Skeletal muscle tissue (tissue), 4 donors: Measurements from ENCODE around the gene TNFAIP8L3. TPM values are rescaled to one million over a fixed set of nuclear protein-coding genes. Genes with fewer than 3 reads are reported as not detected.
"Not testable (repeated sequence)": the region's sequence is repeated elsewhere in the genome, so short reads cannot be mapped to it uniquely, and the experiment has no call there.

ENCODE experiments used
- H3K27ac ChIP-seq: one replicate; pipeline ENCODE4 v1.7.0; 2013; ENCODE audit warnings: mild to moderate bottlenecking, low read depth, low read length, inconsistent platforms
- H3K27me3 ChIP-seq, 3 donors: one replicate each; pipeline ENCODE4 v1.7.0; 2013; ENCODE audit warnings: low read length in 3 of 3; ENCODE audit not compliant: control insufficient read depth in 3 of 3, insufficient read depth in 3 of 3
- H3K36me3 ChIP-seq, 3 donors: one replicate each; pipeline ENCODE4 v1.7.0; 2013; ENCODE audit warnings: low read length in 3 of 3; ENCODE audit not compliant: control insufficient read depth in 3 of 3, insufficient read depth in 3 of 3
- H3K4me1 ChIP-seq, 3 donors: one replicate each; pipeline ENCODE4 v1.7.0; 2013; ENCODE audit warnings: low read length in 3 of 3, mild to moderate bottlenecking in 3 of 3; ENCODE audit not compliant: control insufficient read depth in 3 of 3, insufficient read depth in 3 of 3
- H3K4me3 ChIP-seq, 3 donors: one replicate each; pipeline ENCODE4 v1.7.0; 2013; ENCODE audit warnings: low read length in 3 of 3
- H3K9ac ChIP-seq, 3 donors: one replicate each; pipeline ENCODE4 v1.7.0; 2013; ENCODE audit warnings: low read length in 3 of 3, mild to moderate bottlenecking in 3 of 3, moderate library complexity in 2 of 3, low read depth in 1 of 3
- H3K9me3 ChIP-seq, 3 donors: one replicate each; pipeline ENCODE4 v1.7.0; 2013; ENCODE audit warnings: low read length in 3 of 3; ENCODE audit not compliant: control insufficient read depth in 3 of 3
- total RNA-seq: library from RNA; depleted of rRNA; stranded (reverse); fragments of >200 nt; gene quantifications from one replicate; pipeline ENCODE4 v1.2.3, GENCODE V29; 2014
- donor health status: Osteomylitis.

The TNFAIP8L3 gene
- total RNA-seq, 1 donor from 2014 or later: 2.1 TPM

DNA sequence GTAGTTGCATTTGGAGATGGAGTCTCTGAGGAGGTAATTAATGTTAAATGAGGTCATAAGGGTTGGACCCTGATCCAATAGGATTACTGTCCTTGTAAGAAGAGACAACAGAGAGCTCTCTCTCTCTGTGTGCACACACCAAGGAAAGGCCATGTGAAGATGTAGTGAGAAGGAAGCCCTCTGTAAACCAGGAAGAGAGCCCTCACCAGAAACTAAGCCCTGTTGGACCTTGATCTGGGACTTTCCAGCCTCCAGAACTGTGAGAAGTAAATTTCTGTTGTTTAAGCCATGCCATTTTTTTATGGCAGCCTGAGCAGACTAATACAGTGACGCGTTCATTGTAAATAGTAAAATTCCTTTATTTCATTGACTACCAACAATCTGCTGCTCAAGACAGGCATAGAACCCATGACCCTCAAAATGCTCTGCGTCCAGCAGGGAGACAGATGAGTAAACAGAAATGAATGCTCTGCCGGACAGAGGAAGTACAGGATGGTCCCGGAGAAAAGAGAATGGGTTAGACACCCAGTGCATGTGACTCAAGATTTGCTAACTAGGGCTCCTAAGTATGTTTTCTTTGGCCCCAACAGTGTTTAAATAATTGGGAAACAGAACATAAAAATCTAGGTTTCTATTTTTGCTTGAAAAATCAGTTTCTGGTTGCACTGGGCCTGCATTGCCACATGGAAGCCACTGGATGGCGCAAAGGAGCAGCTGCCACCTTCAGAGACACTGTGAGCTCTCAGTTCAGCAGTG, 37.9 kb upstream of the TNFAIP8L3 start:
- H3K27ac ChIP-seq: no peak overlapping the region

DNA sequence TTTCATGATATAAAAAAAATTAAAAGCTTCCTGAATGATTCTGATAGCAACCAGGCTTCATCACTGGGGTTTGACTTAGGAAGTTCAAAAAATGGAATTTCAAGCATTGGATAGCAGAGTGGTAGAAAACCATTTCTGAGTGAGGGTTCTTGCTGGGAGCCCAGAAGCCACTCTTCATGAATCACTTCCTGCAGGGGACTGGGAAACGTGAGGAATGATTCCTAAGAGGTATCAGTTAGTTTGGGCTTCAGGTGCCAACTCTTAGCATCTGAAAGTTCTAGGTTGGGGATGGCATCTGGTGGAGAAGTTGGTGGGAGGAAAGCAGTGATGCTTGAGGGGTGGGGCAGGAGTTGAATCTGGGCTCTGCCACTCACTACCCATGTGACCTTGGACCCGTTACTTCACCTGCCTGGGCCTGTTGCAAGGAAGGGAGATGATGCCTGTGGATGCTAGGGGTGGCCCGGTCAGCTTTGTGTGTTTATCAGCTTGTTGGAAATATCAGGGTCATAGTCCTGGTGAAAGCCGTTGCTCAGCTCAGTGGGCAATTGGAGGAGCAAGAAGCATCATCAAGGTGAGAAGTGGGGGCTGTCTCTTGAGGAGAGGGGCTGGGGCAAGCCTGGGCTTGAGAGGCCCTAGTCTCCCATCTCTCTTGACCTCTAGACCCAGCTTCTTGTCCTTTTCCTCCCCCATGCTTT, 37.0 kb upstream of the TNFAIP8L3 start:
- Histone ChIP-seq H3K9ac (no peak overlapping the region), H3K4me3 (no peak overlapping the region), H3K36me3 (no peaks in the 10 kb centered on the region), H3K27ac (no peak overlapping the region), H3K4me1 (peaks cover 0 to 3% (median 0%) of the 10 kb centered on the region in 3 donors), H3K9me3 (no peaks in the 10 kb centered on the region), H3K27me3 (no peaks in the 10 kb centered on the region)

More for the DNA sequence above, 37.9 kb upstream of the TNFAIP8L3 start:
- no peak overlapping the region for H3K4me3 ChIP-seq
- no peak overlapping the region for H3K9ac ChIP-seq
- H3K27me3 ChIP-seq: no peaks in the 10 kb centered on the region
- no peaks in the 10 kb centered on the region for H3K36me3 ChIP-seq
- H3K9me3 ChIP-seq: no peaks in the 10 kb centered on the region
- peaks cover 0 to 3% (median 0%) of the 10 kb centered on the region in 3 donors for H3K4me1 ChIP-seq

DNA sequence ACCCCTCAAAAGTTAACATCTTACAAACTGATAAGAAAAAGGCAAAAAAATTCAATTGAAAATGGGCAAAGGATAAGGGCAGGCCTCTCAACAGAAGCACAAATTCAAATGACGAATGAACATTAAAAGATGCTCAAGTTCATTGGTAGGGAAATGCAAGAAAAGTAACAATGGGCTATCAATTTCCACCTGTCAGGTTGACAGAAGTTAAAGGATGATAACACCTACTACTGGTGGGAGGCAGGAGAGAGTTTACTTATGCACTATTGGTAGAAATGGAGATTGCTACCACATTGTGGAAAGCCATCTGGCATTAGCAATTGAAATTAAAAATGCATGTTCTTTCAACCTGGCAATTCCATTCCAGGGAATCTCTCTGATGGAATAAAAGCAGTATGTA, 35.6 kb upstream of the TNFAIP8L3 start:
- no peak overlapping the region for H3K27ac ChIP-seq
- H3K36me3 ChIP-seq: no peaks in the 10 kb centered on the region
- peaks cover 0 to 3% (median 0%) of the 10 kb centered on the region in 3 donors for H3K4me1 ChIP-seq
- H3K9me3 ChIP-seq: no peaks in the 10 kb centered on the region
- no peak overlapping the region for H3K9ac ChIP-seq
- H3K27me3 ChIP-seq: no peaks in the 10 kb centered on the region
- H3K4me3 ChIP-seq: no peak overlapping the region

DNA sequence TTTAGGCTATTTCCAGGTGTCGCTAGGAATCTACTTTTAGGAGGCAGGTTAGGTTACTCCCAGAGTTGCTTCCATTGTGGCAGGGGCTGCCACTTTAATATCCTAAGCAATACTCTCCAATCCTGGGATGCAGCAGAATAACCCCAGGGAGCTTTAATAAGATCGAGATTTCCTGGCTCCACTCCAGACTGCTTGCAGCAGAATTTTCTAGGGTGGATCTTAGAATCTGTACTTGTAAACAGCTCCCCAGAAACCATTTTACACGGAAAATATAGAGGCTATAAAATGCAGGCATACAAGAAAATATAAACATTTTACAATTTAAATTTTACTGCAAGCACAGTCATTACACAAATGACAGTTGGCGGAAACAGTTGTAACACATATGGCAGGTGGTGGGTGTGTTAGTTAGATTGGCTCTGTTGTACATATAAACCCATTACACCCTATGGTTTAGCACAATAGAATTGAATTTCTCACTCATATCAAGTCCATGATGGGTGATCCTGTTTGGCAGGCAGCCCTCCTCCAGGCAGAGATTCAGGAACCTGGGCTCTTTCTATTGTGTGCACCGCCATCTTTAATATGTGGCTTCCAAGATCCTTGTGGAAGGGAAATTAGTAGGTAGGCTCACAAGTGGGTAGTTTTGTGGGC, 35.0 kb upstream of the TNFAIP8L3 start:
- H3K27ac ChIP-seq: no peak overlapping the region

DNA sequence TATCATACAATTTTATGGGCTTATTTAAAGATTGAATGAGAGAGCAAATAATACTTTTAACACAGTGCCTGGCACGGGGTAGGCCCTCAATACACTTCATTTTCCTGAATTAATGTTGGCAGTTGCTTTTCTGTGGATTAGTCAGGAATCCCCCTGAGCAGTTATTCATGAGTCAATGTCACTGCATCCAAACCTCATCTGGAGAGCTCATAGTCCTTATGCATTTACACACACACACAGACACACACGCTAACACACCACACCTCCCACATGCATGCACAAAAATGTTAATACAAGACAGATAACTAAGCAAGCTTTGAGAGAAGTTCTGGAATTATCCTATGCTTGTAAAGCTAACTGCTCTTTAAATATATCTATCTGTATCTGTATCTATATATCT, 34.0 kb upstream of the TNFAIP8L3 start:
- Histone ChIP-seq H3K27me3 (no peaks in the 10 kb centered on the region), H3K4me1 (peaks cover 0 to 3% (median 0%) of the 10 kb centered on the region in 3 donors), H3K9ac (no peak overlapping the region), H3K9me3 (no peaks in the 10 kb centered on the region), H3K4me3 (no peak overlapping the region), H3K27ac (no peak overlapping the region), H3K36me3 (no peaks in the 10 kb centered on the region)

More for the DNA sequence above, 35.0 kb upstream of the TNFAIP8L3 start:
- H3K36me3 ChIP-seq: no peaks in the 10 kb centered on the region
- peaks cover 0 to 3% (median 0%) of the 10 kb centered on the region in 3 donors for H3K4me1 ChIP-seq
- H3K9me3 ChIP-seq: no peaks in the 10 kb centered on the region
- no peak overlapping the region for H3K9ac ChIP-seq
- H3K27me3 ChIP-seq: no peaks in the 10 kb centered on the region
- no peak overlapping the region for H3K4me3 ChIP-seq

DNA sequence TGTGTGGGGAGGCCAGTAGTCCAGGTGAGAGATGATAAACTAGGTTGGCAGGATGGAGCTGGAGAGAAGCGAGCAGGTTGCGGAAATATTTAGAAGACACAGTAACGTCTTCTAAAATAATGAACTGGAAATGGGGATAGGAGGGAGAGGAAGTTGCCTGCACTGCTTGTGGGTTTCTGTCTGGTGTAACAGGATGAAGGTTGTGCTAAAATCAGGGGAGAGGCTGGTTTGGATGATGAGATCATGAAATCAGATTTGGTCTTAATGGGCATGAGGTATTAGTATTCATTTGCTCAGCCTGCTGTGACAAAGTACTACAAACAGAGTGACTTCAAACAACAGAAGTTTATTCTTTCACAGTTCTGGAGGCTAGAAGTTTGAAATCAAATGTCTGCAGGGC, 32.1 kb upstream of the TNFAIP8L3 start:
- Histone ChIP-seq H3K27ac (no peak overlapping the region), H3K9ac (no peak overlapping the region), H3K9me3 (peaks cover 0 to 2% (median 0%) of the 10 kb centered on the region in 3 donors), H3K27me3 (no peaks in the 10 kb centered on the region), H3K4me3 (no peak overlapping the region), H3K36me3 (no peaks in the 10 kb centered on the region), H3K4me1 (no peaks in the 10 kb centered on the region)

DNA sequence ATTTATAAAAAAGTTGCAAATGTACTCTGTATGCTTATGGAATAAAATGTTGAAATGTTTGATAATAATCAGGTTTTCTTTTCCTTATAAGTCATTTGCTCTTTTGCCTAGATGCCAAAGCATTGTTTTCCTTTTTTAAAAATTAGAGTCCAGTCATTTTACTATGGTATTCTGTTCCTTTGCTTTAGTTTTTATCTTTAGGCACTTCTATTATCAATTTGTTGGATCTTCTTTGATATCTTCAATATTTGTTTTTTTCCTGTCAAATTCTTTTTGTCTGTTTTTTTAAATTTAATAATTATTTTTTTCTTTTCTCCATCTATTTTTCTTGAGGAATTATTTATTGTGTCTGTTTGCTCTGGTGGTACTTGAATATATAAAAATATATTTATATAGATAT, 28.3 kb upstream of the TNFAIP8L3 start:
- not testable (repeated sequence) for H3K4me1 ChIP-seq, H3K4me3 ChIP-seq

DNA sequence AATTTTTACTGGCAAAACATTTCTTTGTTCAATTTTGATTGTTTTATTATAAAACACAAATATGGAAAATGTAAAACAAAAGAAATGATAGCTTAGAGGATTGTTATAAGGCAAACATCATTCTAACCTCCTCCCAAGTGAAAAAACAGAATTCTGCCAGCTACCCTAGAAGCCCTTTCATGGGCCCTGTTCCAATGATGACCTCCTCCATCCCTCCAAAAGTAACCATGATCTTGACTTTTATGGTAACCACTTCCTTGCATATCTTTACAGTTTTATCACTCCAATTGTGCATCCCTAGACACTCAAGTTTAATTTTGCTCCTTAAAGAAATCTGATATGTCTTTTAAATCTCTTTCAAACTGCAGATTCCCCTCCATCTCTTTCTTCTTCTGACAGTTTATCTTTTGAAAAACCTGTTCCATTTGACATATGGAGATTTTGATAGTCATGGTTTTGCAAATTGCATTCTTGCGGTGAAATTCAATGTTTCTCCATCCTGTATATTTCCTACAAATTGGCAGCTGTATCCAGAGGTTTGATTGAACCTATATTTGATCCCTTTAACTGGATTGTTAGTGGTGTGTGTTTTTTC, 27.0 kb upstream of the TNFAIP8L3 start:
- H3K9ac ChIP-seq: no peak overlapping the region

More for the DNA sequence above, 28.3 kb upstream of the TNFAIP8L3 start:
- H3K27me3 ChIP-seq, H3K27ac ChIP-seq, H3K9me3 ChIP-seq, H3K36me3 ChIP-seq, H3K9ac ChIP-seq: not testable (repeated sequence)

DNA sequence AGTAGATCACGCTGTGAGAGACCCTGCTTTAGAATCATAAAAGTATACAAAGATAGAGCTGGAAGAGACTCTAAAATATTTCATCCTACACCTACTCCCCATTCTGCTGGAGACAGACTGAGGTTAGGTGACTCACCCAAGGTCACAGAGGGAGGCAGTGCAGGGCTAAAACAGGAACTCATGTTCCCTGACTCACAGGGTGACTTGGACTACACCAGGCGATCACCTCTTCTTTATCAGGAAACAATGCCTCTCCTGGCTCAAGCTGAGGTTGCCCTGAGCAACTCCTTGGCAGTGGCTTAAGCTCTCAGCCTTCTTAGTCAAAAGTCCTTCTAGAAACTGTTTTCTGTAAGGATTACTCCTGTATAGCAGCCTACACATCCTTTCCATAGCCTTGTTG, 26.4 kb upstream of the TNFAIP8L3 start:
- Histone ChIP-seq H3K36me3 (no peaks in the 10 kb centered on the region), H3K27me3 (no peaks in the 10 kb centered on the region), H3K9me3 (peaks cover 0 to 2% (median 0%) of the 10 kb centered on the region in 3 donors), H3K27ac (no peak overlapping the region), H3K9ac (no peak overlapping the region), H3K4me3 (no peak overlapping the region), H3K4me1 (no peaks in the 10 kb centered on the region)

More for the DNA sequence above, 27.0 kb upstream of the TNFAIP8L3 start:
- H3K27me3 ChIP-seq: no peaks in the 10 kb centered on the region
- H3K4me1 ChIP-seq: no peaks in the 10 kb centered on the region
- H3K36me3 ChIP-seq: no peaks in the 10 kb centered on the region
- H3K4me3 ChIP-seq: no peak overlapping the region
- peaks cover 0 to 2% (median 0%) of the 10 kb centered on the region in 3 donors for H3K9me3 ChIP-seq
- H3K27ac ChIP-seq: no peak overlapping the region
